Measurements from ENCODE around the gene POU2F1.

GRCh38 chr1:167472752-167473521 lies 252.3 kb downstream of the POU2F1 start:
- TF ChIP-seq CTCF (IDR thresholded peaks at IDR 0.05; ENCODE audit: poor library complexity, severe bottlenecking) (no peak), EZH2 (IDR thresholded peaks at IDR 0.05; ENCODE audit: borderline replicate concordance, insufficient read depth, low read length, poor library complexity, severe bottlenecking) (no peak), POLR2AphosphoS5 (IDR thresholded peaks at IDR 0.05) (no peak), TAF1 (IDR thresholded peaks at IDR 0.05; ENCODE audit: low read depth) (no peak), EP300 (conservative IDR thresholded peaks at IDR 0.05; ENCODE audit: poor library complexity, severe bottlenecking) (no peak)
